ENCODE data around the gene CYSRT1.

Gene CYSRT1

DNA sequence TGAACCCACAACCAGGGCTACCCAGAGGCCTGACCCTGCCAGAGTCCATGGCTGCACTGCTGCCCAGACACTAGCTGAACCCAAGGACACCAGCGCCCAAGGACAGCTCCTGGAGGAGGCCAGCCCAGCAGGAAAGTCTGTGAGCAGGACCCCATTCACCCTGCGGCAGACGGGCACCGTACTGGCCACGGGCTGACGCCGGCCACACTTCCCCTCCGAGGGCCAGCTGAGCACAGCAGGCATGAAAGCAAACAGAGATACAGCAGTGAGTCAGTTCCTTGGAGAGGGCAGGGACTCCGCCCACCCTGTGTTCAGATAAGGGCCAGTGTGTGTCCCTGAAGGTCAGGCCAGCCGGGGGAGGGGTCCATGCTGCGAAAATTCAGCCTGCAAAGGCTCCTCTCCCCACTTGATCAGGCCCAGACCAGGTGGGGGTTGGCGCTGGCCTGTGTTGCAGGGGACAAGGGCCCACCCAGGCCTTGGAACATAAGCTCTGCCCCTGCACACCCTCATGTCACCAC, 6.2 kb upstream of the CYSRT1 start:
- DNase-seq = peak; percentile 43 to 50
- Histone ChIP-seq H3K9me3 (ENCODE audit: insufficient read depth, low read depth, low read length) (no peaks in the 10 kb centered on the region), H3K36me3 (ENCODE audit: control insufficient read depth in 1 of 2, insufficient read depth in 2 of 2, low read length in 2 of 2) (peaks cover 31 to 35% of the 10 kb centered on the region in 2 experiments), H3K9ac (ENCODE audit: low read length) (no peak overlapping the region), H3K14ac (ENCODE audit: low read length) (no peak overlapping the region), H4K12ac (ENCODE audit: low read depth, low read length) (no peak overlapping the region), H3K79me2 (ENCODE audit: control insufficient read depth, insufficient read depth, low read length, poor library complexity) (peaks cover 2% of the 10 kb centered on the region), H3K79me1 (ENCODE audit: low read length) (peaks cover 8% of the 10 kb centered on the region), H3K4me2 (ENCODE audit: low read length) (no peak overlapping the region), H2BK120ac (ENCODE audit: insufficient read depth, low read length, poor library complexity) (no peak overlapping the region), H4K8ac (ENCODE audit: low read depth, low read length) (no peak overlapping the region), H2AFZ (ENCODE audit: insufficient read depth, low read length, poor library complexity) (no peak overlapping the region), H3K4me3 (ENCODE audit: low read depth, low read length) (no peak overlapping the region), H3K27ac (ENCODE audit: low read depth, low read length) (no peak overlapping the region), H3K18ac (ENCODE audit: low read length) (no peak overlapping the region), H3K4me1 (ENCODE audit: control insufficient read depth in 1 of 2, insufficient read depth in 2 of 2, low read length in 2 of 2) (peaks cover 18 to 21% of the 10 kb centered on the region in 2 experiments), H3K4ac (ENCODE audit: low read depth, low read length) (no peak overlapping the region), H4K91ac (ENCODE audit: low read depth, low read length) (no peak overlapping the region), H3K27me3 (ENCODE audit: insufficient read depth, low read length) (no peaks in the 10 kb centered on the region), H2BK12ac (ENCODE audit: low read length) (no peak overlapping the region), H3K23ac (ENCODE audit: low read length) (no peak overlapping the region), H2BK5ac (ENCODE audit: low read depth, low read length, poor library complexity) (no peak overlapping the region), H2AK5ac (ENCODE audit: low read length) (no peak overlapping the region)
- no CpG with 5 or more reads among the region's 12 CpGs for WGBS (ENCODE audit: extremely low coverage, insufficient coverage, insufficient read length)

DNA sequence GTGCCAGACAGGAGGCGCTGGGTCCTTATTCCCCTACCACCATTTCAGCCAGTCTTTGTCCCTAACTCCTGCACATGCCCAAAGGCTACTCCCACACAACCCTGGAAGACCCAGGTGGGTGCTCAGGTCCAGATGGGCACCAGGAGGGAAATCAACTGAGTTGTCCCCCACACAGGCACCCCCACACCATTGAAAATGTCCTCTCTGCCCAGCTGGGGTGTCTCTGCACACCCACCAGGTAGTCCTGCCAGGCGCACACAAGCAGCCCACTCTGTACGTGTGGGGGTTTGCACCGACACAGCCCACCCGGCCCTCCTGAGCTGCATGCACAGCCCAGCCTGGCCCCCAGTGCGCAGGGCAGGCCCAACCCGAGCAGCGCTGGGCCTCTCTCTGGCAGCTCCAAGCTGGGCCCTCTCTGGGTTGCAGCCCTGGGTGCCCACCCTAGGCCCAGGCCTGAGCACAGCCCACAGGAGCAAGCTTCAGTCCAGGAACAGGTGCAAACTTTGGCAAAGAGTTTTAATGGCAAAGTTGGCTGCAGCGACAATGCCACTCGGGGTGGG, 5.1 kb upstream of the CYSRT1 start:
- H4K12ac ChIP-seq (ENCODE audit: low read depth, low read length) = no peak overlapping the region
- peaks cover 2% of the 10 kb centered on the region for H3K79me2 ChIP-seq (ENCODE audit: control insufficient read depth, insufficient read depth, low read length, poor library complexity)
- H3K4me3 ChIP-seq (ENCODE audit: low read depth, low read length) = no peak overlapping the region
- H3K18ac ChIP-seq (ENCODE audit: low read length) = no peak overlapping the region
- peaks cover 21 to 24% of the 10 kb centered on the region in 2 experiments for H3K4me1 ChIP-seq (ENCODE audit: control insufficient read depth in 1 of 2, insufficient read depth in 2 of 2, low read length in 2 of 2)
- no peak overlapping the region for H3K23ac ChIP-seq (ENCODE audit: low read length)
- no peak overlapping the region for H2BK5ac ChIP-seq (ENCODE audit: low read depth, low read length, poor library complexity)
- peaks cover 8% of the 10 kb centered on the region for H3K79me1 ChIP-seq (ENCODE audit: low read length)
- H3K27ac ChIP-seq (ENCODE audit: low read depth, low read length) = no peak overlapping the region
- no peak overlapping the region for H2AFZ ChIP-seq (ENCODE audit: insufficient read depth, low read length, poor library complexity)
- no peak overlapping the region for H3K9ac ChIP-seq (ENCODE audit: low read length)
- H4K8ac ChIP-seq (ENCODE audit: low read depth, low read length) = no peak overlapping the region
- WGBS (ENCODE audit: extremely low coverage, insufficient coverage, insufficient read length) = no CpG with 5 or more reads among the region's 10 CpGs
- no peak for DNase-seq
- H4K91ac ChIP-seq (ENCODE audit: low read depth, low read length) = no peak overlapping the region
- H3K4me2 ChIP-seq (ENCODE audit: low read length) = no peak overlapping the region
- no peak overlapping the region for H3K4ac ChIP-seq (ENCODE audit: low read depth, low read length)
- no peak overlapping the region for H2BK12ac ChIP-seq (ENCODE audit: low read length)
- H3K14ac ChIP-seq (ENCODE audit: low read length) = no peak overlapping the region
- H2AK5ac ChIP-seq (ENCODE audit: low read length) = no peak overlapping the region
- H3K27me3 ChIP-seq (ENCODE audit: insufficient read depth, low read length) = no peaks in the 10 kb centered on the region
- no peaks in the 10 kb centered on the region for H3K9me3 ChIP-seq (ENCODE audit: insufficient read depth, low read depth, low read length)
- H2BK120ac ChIP-seq (ENCODE audit: insufficient read depth, low read length, poor library complexity) = no peak overlapping the region
- peaks cover 22 to 25% of the 10 kb centered on the region in 2 experiments for H3K36me3 ChIP-seq (ENCODE audit: control insufficient read depth in 1 of 2, insufficient read depth in 2 of 2, low read length in 2 of 2)

DNA sequence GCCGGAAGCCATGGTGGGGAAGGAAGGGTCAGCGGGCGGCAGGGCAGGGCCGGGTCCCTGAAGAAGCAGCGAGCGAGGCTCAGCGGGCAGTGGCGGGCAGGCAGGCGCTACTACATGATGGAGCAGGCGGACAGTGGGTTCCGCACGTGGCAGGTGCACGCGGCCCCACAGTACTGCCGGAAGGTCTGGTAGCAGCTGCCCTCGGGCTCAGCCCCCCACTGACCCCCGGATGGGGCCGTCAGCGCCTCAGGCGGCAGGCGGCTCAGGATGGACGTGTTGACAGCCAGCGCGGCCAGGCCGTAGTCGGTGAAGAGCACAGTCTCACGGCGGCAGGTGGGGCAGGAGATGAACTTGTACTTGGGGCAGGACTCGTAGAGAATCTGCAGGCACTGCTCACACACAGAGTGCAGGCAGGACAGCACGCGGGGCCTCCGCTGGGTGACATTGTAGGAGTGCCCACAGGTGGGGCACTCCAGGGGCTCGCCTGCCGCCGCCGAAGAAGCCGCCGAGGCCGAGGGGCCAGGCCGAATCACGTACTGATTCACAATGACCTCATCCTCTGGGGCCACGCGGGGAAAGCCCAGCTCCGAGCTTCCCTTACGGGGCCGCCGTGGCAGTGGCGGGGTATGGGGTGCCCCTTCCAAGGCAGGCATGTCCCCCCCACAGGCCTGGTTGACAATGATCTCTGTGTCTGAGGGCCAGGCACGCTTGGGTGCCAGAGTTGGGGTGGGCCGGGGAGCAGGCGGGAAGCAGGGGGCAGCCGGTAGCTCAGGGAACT, 4.5 kb upstream of the CYSRT1 start:
- H3K79me2 ChIP-seq (ENCODE audit: control insufficient read depth, insufficient read depth, low read length, poor library complexity) = peaks cover 2% of the 10 kb centered on the region
- no peak overlapping the region for H2AK5ac ChIP-seq (ENCODE audit: low read length)
- H3K9me3 ChIP-seq (ENCODE audit: insufficient read depth, low read depth, low read length) = no peaks in the 10 kb centered on the region
- H3K9ac ChIP-seq (ENCODE audit: low read length) = no peak overlapping the region
- no peak overlapping the region for H2BK12ac ChIP-seq (ENCODE audit: low read length)
- no peak overlapping the region for H3K4me3 ChIP-seq (ENCODE audit: low read depth, low read length)
- no peak overlapping the region for H2BK120ac ChIP-seq (ENCODE audit: insufficient read depth, low read length, poor library complexity)
- H3K36me3 ChIP-seq (ENCODE audit: control insufficient read depth in 1 of 2, insufficient read depth in 2 of 2, low read length in 2 of 2) = peaks cover 16 to 18% of the 10 kb centered on the region in 2 experiments
- no peaks in the 10 kb centered on the region for H3K27me3 ChIP-seq (ENCODE audit: insufficient read depth, low read length)
- no peak overlapping the region for H4K91ac ChIP-seq (ENCODE audit: low read depth, low read length)
- no CpG with 5 or more reads among the region's 52 CpGs for WGBS (ENCODE audit: extremely low coverage, insufficient coverage, insufficient read length)
- H3K4ac ChIP-seq (ENCODE audit: low read depth, low read length) = no peak overlapping the region
- H4K12ac ChIP-seq (ENCODE audit: low read depth, low read length) = no peak overlapping the region
- no peak overlapping the region for H3K27ac ChIP-seq (ENCODE audit: low read depth, low read length)
- no peak overlapping the region for H4K8ac ChIP-seq (ENCODE audit: low read depth, low read length)
- no peak overlapping the region for H3K23ac ChIP-seq (ENCODE audit: low read length)
- peaks cover 8% of the 10 kb centered on the region for H3K79me1 ChIP-seq (ENCODE audit: low read length)
- H3K14ac ChIP-seq (ENCODE audit: low read length) = no peak overlapping the region
- no peak overlapping the region for H3K18ac ChIP-seq (ENCODE audit: low read length)
- no peak for DNase-seq
- no peak overlapping the region for H2AFZ ChIP-seq (ENCODE audit: insufficient read depth, low read length, poor library complexity)
- no peak overlapping the region for H3K4me2 ChIP-seq (ENCODE audit: low read length)
- H2BK5ac ChIP-seq (ENCODE audit: low read depth, low read length, poor library complexity) = no peak overlapping the region
- H3K4me1 ChIP-seq (ENCODE audit: control insufficient read depth in 1 of 2, insufficient read depth in 2 of 2, low read length in 2 of 2) = peaks cover 21 to 24% of the 10 kb centered on the region in 2 experiments

DNA sequence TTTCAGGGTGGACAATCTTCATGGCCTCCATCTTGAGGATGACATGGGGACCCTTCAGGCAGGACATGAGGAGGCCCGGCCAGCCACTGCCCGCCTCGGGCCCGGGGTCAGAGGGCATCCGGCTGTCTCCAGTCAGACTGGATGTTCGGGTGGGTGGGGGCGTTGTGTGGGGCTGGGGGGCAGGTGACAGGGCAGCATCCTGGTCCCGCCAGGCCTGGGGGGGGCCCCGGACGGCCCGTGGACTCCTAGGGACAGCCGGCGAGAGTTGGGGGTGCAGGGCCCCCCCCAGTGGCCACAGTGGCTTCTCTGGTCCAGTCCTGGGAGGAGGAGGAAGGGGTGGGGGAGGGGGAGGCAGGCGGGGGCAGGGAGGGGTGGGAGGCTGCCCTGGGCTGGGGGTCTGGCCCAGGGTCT, 3.9 kb upstream of the CYSRT1 start:
- Histone ChIP-seq H3K18ac (ENCODE audit: low read length) (no peak overlapping the region), H4K8ac (ENCODE audit: low read depth, low read length) (no peak overlapping the region), H3K14ac (ENCODE audit: low read length) (no peak overlapping the region), H3K4me1 (ENCODE audit: control insufficient read depth in 1 of 2, insufficient read depth in 2 of 2, low read length in 2 of 2) (peaks cover 21 to 24% of the 10 kb centered on the region in 2 experiments), H3K79me2 (ENCODE audit: control insufficient read depth, insufficient read depth, low read length, poor library complexity) (peaks cover 2% of the 10 kb centered on the region), H2BK5ac (ENCODE audit: low read depth, low read length, poor library complexity) (no peak overlapping the region), H2BK120ac (ENCODE audit: insufficient read depth, low read length, poor library complexity) (no peak overlapping the region), H3K23ac (ENCODE audit: low read length) (no peak overlapping the region), H2BK12ac (ENCODE audit: low read length) (no peak overlapping the region), H4K12ac (ENCODE audit: low read depth, low read length) (no peak overlapping the region), H4K91ac (ENCODE audit: low read depth, low read length) (no peak overlapping the region), H3K79me1 (ENCODE audit: low read length) (peaks cover 8% of the 10 kb centered on the region), H2AFZ (ENCODE audit: insufficient read depth, low read length, poor library complexity) (no peak overlapping the region), H2AK5ac (ENCODE audit: low read length) (no peak overlapping the region), H3K27ac (ENCODE audit: low read depth, low read length) (no peak overlapping the region), H3K4me2 (ENCODE audit: low read length) (no peak overlapping the region), H3K27me3 (ENCODE audit: insufficient read depth, low read length) (no peaks in the 10 kb centered on the region), H3K36me3 (ENCODE audit: control insufficient read depth in 1 of 2, insufficient read depth in 2 of 2, low read length in 2 of 2) (peaks cover 10 to 12% of the 10 kb centered on the region in 2 experiments), H3K9ac (ENCODE audit: low read length) (no peak overlapping the region), H3K9me3 (ENCODE audit: insufficient read depth, low read depth, low read length) (no peaks in the 10 kb centered on the region), H3K4ac (ENCODE audit: low read depth, low read length) (no peak overlapping the region), H3K4me3 (ENCODE audit: low read depth, low read length) (no peak overlapping the region)
- DNase-seq = no peak
- WGBS (ENCODE audit: extremely low coverage, insufficient coverage, insufficient read length) = no CpG with 5 or more reads among the region's 14 CpGs
